ENCODE data around the gene RPUSD1. TPM values are rescaled to one million over a fixed set of nuclear protein-coding genes. Genes with fewer than 3 reads are reported as not detected.
A peak's percentile ranks its signal among the peaks of the same experiment; 100 is the strongest.

RPUSD1 gene
- polyA plus RNA-seq, 2 of the 4 experiments (the other 2 are of a cell fraction) = 10.6 to 29.3 TPM

DNA sequence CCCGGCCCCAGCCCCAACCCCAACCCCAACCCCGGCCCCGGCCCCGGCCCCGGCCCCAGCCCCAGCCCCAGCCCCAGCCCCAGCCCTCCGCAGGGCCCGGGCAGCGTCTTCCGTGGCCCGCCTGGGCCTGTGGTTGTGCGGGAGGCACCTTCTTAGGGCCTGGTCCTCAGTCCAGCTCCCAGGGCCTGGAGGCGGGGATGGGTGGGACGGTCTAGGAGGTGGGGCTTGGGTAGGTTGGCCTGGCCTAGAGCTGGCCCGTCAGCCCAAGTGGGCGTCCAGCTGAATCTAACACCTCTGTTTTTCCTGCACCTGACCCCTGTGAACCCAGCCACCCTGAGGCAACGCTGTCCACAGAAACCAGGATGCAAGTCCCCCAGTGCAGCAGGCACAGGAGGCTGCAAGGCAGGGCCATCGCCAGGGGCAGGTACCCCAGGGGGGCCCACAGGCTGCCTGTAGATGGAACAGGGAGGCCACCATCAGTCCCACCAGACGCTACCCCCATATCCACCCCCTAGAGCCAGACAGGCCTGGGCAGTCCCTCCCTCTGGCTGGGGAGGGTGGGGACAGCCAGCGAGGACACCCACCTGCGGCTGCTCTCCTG lies 18.9 kb downstream of the RPUSD1 start:
- no peaks in the 10 kb centered on the region for H3K9me3 ChIP-seq
- no peak for DNase-seq (ENCODE audit: low read depth in 1 of 2, low spot score in 1 of 2)
- peak in 1 of 2 experiments; percentile 16; a peak in 2 of 6 replicates for ATAC-seq
- FAIRE-seq = no peak
- CTCF ChIA-PET = interaction anchor here (1.3 to 15.8 kb wide), 3 partner anchors 17 to 28 kb away, joined by 4 to 105 read pairs (median 6); partner anchors contain the start of genes CHTF18, CIAO3 and RPUSD1
- H3K4me3 ChIP-seq = no peak overlapping the region
- POLR2A ChIA-PET = no interaction called here
- 0 out of 6 replicates have a peak overlapping the region, but pooled peaks of 1 of the 2 experiments have one; percentile 40 for H3K27ac ChIP-seq
- 83% methylated on average over 9 of the region's 20 CpGs for WGBS (ENCODE audit: missing lambda C conversion rate)
- TF ChIP-seq, protein P1, sequence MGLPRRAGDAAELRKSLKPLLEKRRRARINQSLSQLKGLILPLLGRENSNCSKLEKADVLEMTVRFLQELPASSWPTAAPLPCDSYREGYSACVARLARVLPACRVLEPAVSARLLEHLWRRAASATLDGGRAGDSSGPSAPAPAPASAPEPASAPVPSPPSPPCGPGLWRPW (IDR thresholded peaks at IDR 0.05) = no peak
- TF ChIP-seq ZFP36 (IDR thresholded peaks at IDR 0.05; ENCODE audit: borderline replicate concordance, partially characterized antibody) = no peak
- TF ChIP-seq FOSB (CRISPR knock-in tag; IDR thresholded peaks at IDR 0.05) = no peak
- no peak for TF ChIP-seq ZSCAN20 (CRISPR knock-in tag; IDR thresholded peaks at IDR 0.05)
- TF ChIP-seq, protein P2, sequence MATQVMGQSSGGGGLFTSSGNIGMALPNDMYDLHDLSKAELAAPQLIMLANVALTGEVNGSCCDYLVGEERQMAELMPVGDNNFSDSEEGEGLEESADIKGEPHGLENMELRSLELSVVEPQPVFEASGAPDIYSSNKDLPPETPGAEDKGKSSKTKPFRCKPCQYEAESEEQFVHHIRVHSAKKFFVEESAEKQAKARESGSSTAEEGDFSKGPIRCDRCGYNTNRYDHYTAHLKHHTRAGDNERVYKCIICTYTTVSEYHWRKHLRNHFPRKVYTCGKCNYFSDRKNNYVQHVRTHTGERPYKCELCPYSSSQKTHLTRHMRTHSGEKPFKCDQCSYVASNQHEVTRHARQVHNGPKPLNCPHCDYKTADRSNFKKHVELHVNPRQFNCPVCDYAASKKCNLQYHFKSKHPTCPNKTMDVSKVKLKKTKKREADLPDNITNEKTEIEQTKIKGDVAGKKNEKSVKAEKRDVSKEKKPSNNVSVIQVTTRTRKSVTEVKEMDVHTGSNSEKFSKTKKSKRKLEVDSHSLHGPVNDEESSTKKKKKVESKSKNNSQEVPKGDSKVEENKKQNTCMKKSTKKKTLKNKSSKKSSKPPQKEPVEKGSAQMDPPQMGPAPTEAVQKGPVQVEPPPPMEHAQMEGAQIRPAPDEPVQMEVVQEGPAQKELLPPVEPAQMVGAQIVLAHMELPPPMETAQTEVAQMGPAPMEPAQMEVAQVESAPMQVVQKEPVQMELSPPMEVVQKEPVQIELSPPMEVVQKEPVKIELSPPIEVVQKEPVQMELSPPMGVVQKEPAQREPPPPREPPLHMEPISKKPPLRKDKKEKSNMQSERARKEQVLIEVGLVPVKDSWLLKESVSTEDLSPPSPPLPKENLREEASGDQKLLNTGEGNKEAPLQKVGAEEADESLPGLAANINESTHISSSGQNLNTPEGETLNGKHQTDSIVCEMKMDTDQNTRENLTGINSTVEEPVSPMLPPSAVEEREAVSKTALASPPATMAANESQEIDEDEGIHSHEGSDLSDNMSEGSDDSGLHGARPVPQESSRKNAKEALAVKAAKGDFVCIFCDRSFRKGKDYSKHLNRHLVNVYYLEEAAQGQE (IDR thresholded peaks at IDR 0.05) = no peak
- TF ChIP-seq HOXA7 (CRISPR knock-in tag; IDR thresholded peaks at IDR 0.05) = no peak
- TF ChIP-seq, protein P3, sequence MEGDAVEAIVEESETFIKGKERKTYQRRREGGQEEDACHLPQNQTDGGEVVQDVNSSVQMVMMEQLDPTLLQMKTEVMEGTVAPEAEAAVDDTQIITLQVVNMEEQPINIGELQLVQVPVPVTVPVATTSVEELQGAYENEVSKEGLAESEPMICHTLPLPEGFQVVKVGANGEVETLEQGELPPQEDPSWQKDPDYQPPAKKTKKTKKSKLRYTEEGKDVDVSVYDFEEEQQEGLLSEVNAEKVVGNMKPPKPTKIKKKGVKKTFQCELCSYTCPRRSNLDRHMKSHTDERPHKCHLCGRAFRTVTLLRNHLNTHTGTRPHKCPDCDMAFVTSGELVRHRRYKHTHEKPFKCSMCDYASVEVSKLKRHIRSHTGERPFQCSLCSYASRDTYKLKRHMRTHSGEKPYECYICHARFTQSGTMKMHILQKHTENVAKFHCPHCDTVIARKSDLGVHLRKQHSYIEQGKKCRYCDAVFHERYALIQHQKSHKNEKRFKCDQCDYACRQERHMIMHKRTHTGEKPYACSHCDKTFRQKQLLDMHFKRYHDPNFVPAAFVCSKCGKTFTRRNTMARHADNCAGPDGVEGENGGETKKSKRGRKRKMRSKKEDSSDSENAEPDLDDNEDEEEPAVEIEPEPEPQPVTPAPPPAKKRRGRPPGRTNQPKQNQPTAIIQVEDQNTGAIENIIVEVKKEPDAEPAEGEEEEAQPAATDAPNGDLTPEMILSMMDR (IDR thresholded peaks at IDR 0.05) = no peak
- no peak overlapping the region for H3K4me2 ChIP-seq
- H3K4me1 ChIP-seq = peaks cover 7% of the 10 kb centered on the region

DNA sequence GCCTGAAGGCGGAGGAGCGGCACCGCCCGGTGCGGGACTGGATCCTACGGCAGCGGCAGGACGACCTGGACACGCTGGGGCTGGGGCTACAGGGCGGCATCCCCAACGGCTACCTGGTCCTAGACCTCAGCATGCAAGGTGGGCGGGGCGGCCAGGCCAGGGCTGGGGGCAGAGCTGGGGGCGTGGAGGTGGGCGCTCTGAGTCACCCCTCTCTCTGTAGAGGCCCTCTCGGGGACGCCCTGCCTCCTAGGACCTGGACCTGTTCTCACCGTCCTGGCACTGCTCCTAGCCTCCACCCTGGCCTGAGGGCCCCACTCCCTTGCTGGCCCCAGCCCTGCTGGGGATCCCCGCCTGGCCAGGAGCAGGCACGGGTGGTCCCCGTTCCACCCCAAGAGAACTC lies 19.8 kb downstream of the RPUSD1 start:
- WGBS (ENCODE audit: missing lambda C conversion rate) = 57% methylated on average over 11 of the region's 21 CpGs
- ATAC-seq = peak; percentile 20 to 54; a peak in 3 of 6 replicates
- Histone ChIP-seq H3K4me3 (no peak overlapping the region), H3K4me2 (peak overlapping the region; percentile 45), H3K4me1 (peaks cover 11% of the 10 kb centered on the region), H3K27ac (peak overlapping the region in 1 of 2 experiments; percentile 40; a peak in 2 of 6 replicates), H3K9me3 (no peaks in the 10 kb centered on the region)
- no peak for DNase-seq (ENCODE audit: low read depth in 1 of 2, low spot score in 1 of 2)
- TF ChIP-seq FOSL2 (IDR thresholded peaks at IDR 0.05) (no peak), FOSL2 (CRISPR knock-in tag; IDR thresholded peaks at IDR 0.05) (no peak), RAD21 (conservative IDR thresholded peaks at IDR 0.05 in 1 of 2, IDR thresholded peaks at IDR 0.05 in 1 of 2) (no peak), ZFP36 (IDR thresholded peaks at IDR 0.05; ENCODE audit: borderline replicate concordance, partially characterized antibody) (no peak), EHMT2 (IDR thresholded peaks at IDR 0.05; ENCODE audit: low read depth) (no peak), SMC3 (IDR thresholded peaks at IDR 0.05) (no peak), FOSB (CRISPR knock-in tag; IDR thresholded peaks at IDR 0.05) (no peak), CHD4 (IDR thresholded peaks at IDR 0.05; ENCODE audit: borderline replicate concordance) (no peak), POLR2A (IDR thresholded peaks at IDR 0.05; ENCODE audit: low read length) (no peak)
- TF ChIP-seq, protein P4, sequence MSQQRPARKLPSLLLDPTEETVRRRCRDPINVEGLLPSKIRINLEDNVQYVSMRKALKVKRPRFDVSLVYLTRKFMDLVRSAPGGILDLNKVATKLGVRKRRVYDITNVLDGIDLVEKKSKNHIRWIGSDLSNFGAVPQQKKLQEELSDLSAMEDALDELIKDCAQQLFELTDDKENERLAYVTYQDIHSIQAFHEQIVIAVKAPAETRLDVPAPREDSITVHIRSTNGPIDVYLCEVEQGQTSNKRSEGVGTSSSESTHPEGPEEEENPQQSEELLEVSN (IDR thresholded peaks at IDR 0.05; ENCODE audit: borderline replicate concordance, low read depth) = no peak
- TF ChIP-seq, protein P2 (IDR thresholded peaks at IDR 0.05) = no peak
- TF ChIP-seq, protein P5, sequence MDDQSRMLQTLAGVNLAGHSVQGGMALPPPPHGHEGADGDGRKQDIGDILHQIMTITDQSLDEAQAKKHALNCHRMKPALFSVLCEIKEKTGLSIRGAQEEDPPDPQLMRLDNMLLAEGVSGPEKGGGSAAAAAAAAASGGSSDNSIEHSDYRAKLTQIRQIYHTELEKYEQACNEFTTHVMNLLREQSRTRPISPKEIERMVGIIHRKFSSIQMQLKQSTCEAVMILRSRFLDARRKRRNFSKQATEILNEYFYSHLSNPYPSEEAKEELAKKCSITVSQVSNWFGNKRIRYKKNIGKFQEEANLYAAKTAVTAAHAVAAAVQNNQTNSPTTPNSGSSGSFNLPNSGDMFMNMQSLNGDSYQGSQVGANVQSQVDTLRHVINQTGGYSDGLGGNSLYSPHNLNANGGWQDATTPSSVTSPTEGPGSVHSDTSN (IDR thresholded peaks at IDR 0.05) = no peak
- POLR2A ChIA-PET = no interaction called here
- CTCF ChIA-PET = interaction anchor here (15.8 kb wide), 1 partner anchor 18 kb away, joined by 105 read pairs; the partner anchor contains the start of genes CHTF18 and RPUSD1
- FAIRE-seq = no peak
